Bone marrow (tissue), 2 donors: Measurements from ENCODE around the gene EYS.

Experiments
- DNase-seq, 2 donors: peaks; one replicate each; lab custom pipeline; 2025; lab: John Stamatoyannopoulos, UW

EYS gene

GRCh38 chr6:65221153-65221552 lies 485.9 kb downstream of the EYS start:
- DNase-seq = no peak

- no peak for DNase-seq
These were observed 504.3 kb downstream of the EYS start for GRCh38 chr6:65202738-65203137.

- no peak for DNase-seq
These were observed 507.3 kb downstream of the EYS start for GRCh38 chr6:65199683-65200082.

GRCh38 chr6:65199121-65199520 lies 507.9 kb downstream of the EYS start:
- no peak for DNase-seq

- DNase-seq = no peak
These were observed 515.6 kb downstream of the EYS start for GRCh38 chr6:65191471-65191870.

GRCh38 chr6:65189236-65189881 lies 517.7 kb downstream of the EYS start:
- no peak for DNase-seq

- no peak for DNase-seq
These were observed 520.2 kb downstream of the EYS start for GRCh38 chr6:65186826-65187225.

- no peak for DNase-seq
These were observed 524.3 kb downstream of the EYS start for GRCh38 chr6:65182681-65183080.

GRCh38 chr6:65170273-65170672 lies 536.8 kb downstream of the EYS start:
- DNase-seq = no peak

GRCh38 chr6:65161661-65162060 lies 545.4 kb downstream of the EYS start:
- DNase-seq = no peak

- no peak for DNase-seq
These were observed 550.0 kb downstream of the EYS start for GRCh38 chr6:65157025-65157424.

- no peak for DNase-seq
These were observed 551.9 kb downstream of the EYS start for GRCh38 chr6:65155083-65155482.

GRCh38 chr6:65149841-65150240 lies 557.2 kb downstream of the EYS start:
- DNase-seq = no peak

- DNase-seq = no peak
These were observed 558.2 kb downstream of the EYS start for GRCh38 chr6:65148839-65149238.

- DNase-seq = no peak
These were observed 571.5 kb downstream of the EYS start for GRCh38 chr6:65135567-65135966.

- no peak for DNase-seq
These were observed 580.4 kb downstream of the EYS start for GRCh38 chr6:65126667-65127066.

- DNase-seq = no peak
These were observed 583.5 kb downstream of the EYS start for GRCh38 chr6:65123521-65123920.

GRCh38 chr6:65117817-65118409 lies 589.1 kb downstream of the EYS start:
- DNase-seq = no peak

- no peak for DNase-seq
These were observed 590.7 kb downstream of the EYS start for GRCh38 chr6:65116326-65116725.

GRCh38 chr6:65113581-65113980 lies 593.4 kb downstream of the EYS start:
- no peak for DNase-seq

- no peak for DNase-seq
These were observed 594.6 kb downstream of the EYS start for GRCh38 chr6:65112435-65112834.

- DNase-seq = no peak
These were observed 597.0 kb downstream of the EYS start for GRCh38 chr6:65110031-65110430.

- no peak for DNase-seq
These were observed 608.7 kb downstream of the EYS start for GRCh38 chr6:65098349-65098748.

- no peak for DNase-seq
These were observed 615.5 kb downstream of the EYS start for GRCh38 chr6:65091561-65091960.
